HCT116 (cell line): ENCODE measurements around the gene PLEK2.

Experiments
- EZH2 ChIP-seq: fragments of 200-600 bp; sonication (generic); IDR thresholded peaks from 2 replicates; pipeline ENCODE4 v1.6.1; 2017; ENCODE audit warnings: antibody characterized with exemption, mixed run types
- YY1 ChIP-seq: IDR thresholded peaks from 2 replicates; pipeline ENCODE4 v1.6.1; 2011; ENCODE audit warnings: low read length, low read depth, moderate library complexity, mild to moderate bottlenecking; ENCODE audit not compliant: insufficient replicate concordance; ENCODE audit errors: extremely low read depth
- TF ChIP-seq, protein P1 (sequence below): IDR thresholded peaks from 2 replicates; pipeline ENCODE4 v1.6.1; 2012; ENCODE audit warnings: low read depth
- TF ChIP-seq, protein P2 (sequence below), 3 experiments: fragments of 200-600 bp in 1 of 3; sonication (generic) in 1 of 3; IDR thresholded peaks in 2 of 3; conservative IDR thresholded peaks in 1 of 3; 2 replicates each; pipeline ENCODE4 v1.5.1; 2012 to 2017; ENCODE audit warnings: low read depth in 2 of 3, low read length in 2 of 3, antibody characterized with exemption in 1 of 3, borderline replicate concordance in 1 of 3, control low read depth in 1 of 3, mild to moderate bottlenecking in 1 of 3, mixed read lengths in 1 of 3, mixed run types in 1 of 3, moderate library complexity in 1 of 3; ENCODE audit not compliant: insufficient read depth in 1 of 3

DNA sequence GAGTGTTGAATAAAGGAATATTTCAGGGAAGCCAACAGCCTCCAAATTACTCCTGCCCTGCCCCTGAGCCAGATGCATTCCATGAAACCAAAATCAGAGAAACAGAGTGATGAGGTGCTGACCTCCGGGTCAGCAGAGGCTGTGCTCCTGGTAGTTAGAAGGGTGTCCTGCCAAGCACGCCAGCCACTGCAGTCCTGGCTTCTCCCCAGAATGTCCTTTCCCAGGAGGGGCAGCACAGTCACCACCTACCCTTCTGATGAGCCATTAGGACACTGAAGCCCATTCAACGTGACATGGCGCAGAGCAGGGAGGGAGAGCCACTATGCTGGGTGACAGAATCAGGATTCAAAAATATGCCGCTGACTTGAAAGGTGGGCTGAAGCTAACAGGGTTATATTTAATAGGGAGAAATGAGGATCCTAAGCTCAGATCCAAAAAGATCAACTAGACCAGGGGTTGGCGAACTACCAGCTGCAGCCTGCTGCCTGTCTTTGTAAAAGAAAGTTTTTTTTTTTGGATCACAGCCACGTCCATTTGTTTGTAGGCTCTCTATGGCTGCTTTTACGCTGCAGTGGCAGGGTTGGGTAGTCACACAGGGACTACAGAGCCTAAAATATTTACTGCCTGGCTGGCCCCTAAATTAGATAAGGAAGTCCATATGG is 34.5 kb upstream of the PLEK2 start:
- TF ChIP-seq, protein P1, sequence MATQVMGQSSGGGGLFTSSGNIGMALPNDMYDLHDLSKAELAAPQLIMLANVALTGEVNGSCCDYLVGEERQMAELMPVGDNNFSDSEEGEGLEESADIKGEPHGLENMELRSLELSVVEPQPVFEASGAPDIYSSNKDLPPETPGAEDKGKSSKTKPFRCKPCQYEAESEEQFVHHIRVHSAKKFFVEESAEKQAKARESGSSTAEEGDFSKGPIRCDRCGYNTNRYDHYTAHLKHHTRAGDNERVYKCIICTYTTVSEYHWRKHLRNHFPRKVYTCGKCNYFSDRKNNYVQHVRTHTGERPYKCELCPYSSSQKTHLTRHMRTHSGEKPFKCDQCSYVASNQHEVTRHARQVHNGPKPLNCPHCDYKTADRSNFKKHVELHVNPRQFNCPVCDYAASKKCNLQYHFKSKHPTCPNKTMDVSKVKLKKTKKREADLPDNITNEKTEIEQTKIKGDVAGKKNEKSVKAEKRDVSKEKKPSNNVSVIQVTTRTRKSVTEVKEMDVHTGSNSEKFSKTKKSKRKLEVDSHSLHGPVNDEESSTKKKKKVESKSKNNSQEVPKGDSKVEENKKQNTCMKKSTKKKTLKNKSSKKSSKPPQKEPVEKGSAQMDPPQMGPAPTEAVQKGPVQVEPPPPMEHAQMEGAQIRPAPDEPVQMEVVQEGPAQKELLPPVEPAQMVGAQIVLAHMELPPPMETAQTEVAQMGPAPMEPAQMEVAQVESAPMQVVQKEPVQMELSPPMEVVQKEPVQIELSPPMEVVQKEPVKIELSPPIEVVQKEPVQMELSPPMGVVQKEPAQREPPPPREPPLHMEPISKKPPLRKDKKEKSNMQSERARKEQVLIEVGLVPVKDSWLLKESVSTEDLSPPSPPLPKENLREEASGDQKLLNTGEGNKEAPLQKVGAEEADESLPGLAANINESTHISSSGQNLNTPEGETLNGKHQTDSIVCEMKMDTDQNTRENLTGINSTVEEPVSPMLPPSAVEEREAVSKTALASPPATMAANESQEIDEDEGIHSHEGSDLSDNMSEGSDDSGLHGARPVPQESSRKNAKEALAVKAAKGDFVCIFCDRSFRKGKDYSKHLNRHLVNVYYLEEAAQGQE: no peak
- TF ChIP-seq, protein P2, sequence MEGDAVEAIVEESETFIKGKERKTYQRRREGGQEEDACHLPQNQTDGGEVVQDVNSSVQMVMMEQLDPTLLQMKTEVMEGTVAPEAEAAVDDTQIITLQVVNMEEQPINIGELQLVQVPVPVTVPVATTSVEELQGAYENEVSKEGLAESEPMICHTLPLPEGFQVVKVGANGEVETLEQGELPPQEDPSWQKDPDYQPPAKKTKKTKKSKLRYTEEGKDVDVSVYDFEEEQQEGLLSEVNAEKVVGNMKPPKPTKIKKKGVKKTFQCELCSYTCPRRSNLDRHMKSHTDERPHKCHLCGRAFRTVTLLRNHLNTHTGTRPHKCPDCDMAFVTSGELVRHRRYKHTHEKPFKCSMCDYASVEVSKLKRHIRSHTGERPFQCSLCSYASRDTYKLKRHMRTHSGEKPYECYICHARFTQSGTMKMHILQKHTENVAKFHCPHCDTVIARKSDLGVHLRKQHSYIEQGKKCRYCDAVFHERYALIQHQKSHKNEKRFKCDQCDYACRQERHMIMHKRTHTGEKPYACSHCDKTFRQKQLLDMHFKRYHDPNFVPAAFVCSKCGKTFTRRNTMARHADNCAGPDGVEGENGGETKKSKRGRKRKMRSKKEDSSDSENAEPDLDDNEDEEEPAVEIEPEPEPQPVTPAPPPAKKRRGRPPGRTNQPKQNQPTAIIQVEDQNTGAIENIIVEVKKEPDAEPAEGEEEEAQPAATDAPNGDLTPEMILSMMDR (IDR thresholded peaks at IDR 0.05 in 2 of 3, conservative IDR thresholded peaks at IDR 0.05 in 1 of 3; ENCODE audit: borderline replicate concordance in 1 of 3, insufficient read depth in 1 of 3, low read depth in 2 of 3, low read length in 2 of 3): no peak
- no peak for TF ChIP-seq YY1
- no peak for TF ChIP-seq EZH2
